ENCODE results near the gene PPM1K.

DNA sequence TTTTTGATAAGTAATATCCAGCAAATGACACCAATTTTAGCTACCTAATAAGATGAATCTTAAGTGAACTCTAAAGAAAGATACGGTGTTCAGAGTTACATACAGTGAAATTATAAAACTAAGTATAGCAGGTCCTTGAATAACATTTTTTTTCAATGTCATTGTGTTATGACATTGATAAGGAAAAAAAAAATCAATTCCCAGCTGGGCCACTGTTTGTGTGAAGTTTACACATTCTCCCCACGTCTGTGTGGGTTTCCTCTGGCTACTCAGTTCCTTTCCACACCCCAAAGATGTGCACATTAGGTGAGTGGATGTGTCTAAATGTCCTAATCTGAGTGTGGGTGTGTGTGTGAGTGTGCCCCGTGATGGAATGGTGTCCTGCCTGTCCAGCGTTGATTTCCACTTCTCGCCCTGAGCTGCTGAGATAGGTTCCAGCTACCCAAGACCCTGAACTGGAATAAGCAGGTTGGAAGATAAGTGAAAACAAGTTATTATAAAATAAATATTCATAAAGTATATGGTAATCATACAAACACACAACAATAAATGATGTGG lies 31.2 kb upstream of the PPM1K start:
- TF ChIP-seq SIN3A (IDR thresholded peaks at IDR 0.05; ENCODE audit: low read depth) (no peak), EZH2 (IDR thresholded peaks at IDR 0.05) (no peak)
- TF ChIP-seq, protein P1, sequence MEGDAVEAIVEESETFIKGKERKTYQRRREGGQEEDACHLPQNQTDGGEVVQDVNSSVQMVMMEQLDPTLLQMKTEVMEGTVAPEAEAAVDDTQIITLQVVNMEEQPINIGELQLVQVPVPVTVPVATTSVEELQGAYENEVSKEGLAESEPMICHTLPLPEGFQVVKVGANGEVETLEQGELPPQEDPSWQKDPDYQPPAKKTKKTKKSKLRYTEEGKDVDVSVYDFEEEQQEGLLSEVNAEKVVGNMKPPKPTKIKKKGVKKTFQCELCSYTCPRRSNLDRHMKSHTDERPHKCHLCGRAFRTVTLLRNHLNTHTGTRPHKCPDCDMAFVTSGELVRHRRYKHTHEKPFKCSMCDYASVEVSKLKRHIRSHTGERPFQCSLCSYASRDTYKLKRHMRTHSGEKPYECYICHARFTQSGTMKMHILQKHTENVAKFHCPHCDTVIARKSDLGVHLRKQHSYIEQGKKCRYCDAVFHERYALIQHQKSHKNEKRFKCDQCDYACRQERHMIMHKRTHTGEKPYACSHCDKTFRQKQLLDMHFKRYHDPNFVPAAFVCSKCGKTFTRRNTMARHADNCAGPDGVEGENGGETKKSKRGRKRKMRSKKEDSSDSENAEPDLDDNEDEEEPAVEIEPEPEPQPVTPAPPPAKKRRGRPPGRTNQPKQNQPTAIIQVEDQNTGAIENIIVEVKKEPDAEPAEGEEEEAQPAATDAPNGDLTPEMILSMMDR (IDR thresholded peaks at IDR 0.05 in 2 of 3, conservative IDR thresholded peaks at IDR 0.05 in 1 of 3; ENCODE audit: borderline replicate concordance in 1 of 3, insufficient read depth in 1 of 3, low read depth in 2 of 3, low read length in 2 of 3) = no peak

Data from HCT116 (cell line).